Epithelial cell of proximal tubule (primary cell): ENCODE data around the gene CSF2. TPM values are rescaled to one million over a fixed set of nuclear protein-coding genes. Genes with fewer than 3 reads are reported as not detected.

ENCODE experiments used
- DNase-seq: peaks from one replicate; pipeline ENCODE4 v3.0.0-alpha.2; 2011; ENCODE audit warnings: low read depth
- H3K4me3 ChIP-seq: 2 replicates; pipeline ENCODE4 v1.5.1; 2011; ENCODE audit warnings: low read depth, mild to moderate bottlenecking, low read length
- CTCF ChIP-seq: conservative IDR thresholded peaks from 2 replicates; pipeline ENCODE4 v1.5.1; 2012; ENCODE audit warnings: low read depth, mild to moderate bottlenecking, low read length
- total RNA-seq: library from RNA; depleted of rRNA; stranded (reverse); fragments of >200 nt; gene quantifications from 2 replicates; pipeline ENCODE4 v1.2.3, GENCODE V29; 2015

Gene CSF2
- total RNA-seq, 1 donor from 2014 or later: 19.6 TPM

- no peak for TF ChIP-seq CTCF
- no peak overlapping the region for H3K4me3 ChIP-seq
- DNase-seq: no peak
Observed at GRCh38 chr5:132059043-132059695, 14.4 kb upstream of the CSF2 start.

GRCh38 chr5:132059696-132060500 is 13.7 kb upstream of the CSF2 start:
- no peak overlapping the region for H3K4me3 ChIP-seq
- no peak for TF ChIP-seq CTCF
- DNase-seq: no peak

DNA sequence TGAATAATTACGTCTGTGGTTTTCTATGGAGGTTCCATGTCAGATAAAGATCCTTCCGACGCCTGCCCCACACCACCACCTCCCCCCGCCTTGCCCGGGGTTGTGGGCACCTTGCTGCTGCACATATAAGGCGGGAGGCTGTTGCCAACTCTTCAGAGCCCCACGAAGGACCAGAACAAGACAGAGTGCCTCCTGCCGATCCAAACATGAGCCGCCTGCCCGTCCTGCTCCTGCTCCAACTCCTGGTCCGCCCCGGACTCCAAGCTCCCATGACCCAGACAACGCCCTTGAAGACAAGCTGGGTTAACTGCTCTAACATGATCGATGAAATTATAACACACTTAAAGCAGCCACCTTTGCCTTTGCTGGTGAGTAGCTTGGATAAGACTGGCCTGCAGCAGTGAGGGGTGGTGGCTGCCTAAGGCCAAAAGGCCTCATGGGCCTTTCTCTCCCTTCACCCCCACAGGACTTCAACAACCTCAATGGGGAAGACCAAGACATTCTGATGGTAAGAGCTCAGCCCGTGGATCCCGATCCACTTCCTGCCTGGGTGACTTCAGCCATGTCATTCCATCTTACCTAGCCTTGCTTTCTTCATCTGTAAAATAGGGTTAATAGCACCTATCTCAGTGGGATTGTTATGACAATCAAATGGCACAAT is 13.0 kb upstream of the CSF2 start, which contains the start of gene IL3:
IL3 (plus strand) TSS at position 155 of the 661 bp plus-strand sequence; CDS start at position 207, 52 bp downstream.
- TF ChIP-seq CTCF: no peak
- H3K4me3 ChIP-seq: no peak within 1 kb of the TSS
- no peak for DNase-seq

- DNase-seq: no peak
- TF ChIP-seq CTCF: peak; percentile 94
- no peak overlapping the region for H3K4me3 ChIP-seq
Observed at GRCh38 chr5:132063090-132063911, 10.3 kb upstream of the CSF2 start.

DNA sequence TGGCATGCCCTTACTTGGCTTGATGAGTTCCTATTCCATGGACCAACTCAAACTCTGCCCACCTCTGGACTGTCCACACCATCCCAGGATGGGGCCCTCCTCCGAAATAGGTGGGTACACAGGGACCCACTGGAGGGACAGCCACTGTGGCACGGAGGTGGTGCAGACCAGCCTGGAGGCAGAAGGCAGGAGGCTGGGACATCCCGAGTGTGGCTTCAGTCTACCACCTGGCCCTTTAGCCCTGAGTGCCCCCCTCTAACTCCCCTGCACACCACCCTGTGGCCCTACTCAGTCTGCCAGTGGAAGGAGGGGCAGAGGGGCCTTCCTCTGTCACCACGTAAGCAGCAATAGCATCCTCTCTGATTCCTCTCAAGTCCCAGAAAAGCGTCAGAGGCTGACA is 9.4 kb upstream of the CSF2 start:
- no peak overlapping the region for H3K4me3 ChIP-seq
- no peak for TF ChIP-seq CTCF
- no peak for DNase-seq

GRCh38 chr5:132064738-132065331 is 8.8 kb upstream of the CSF2 start:
- DNase-seq: peak; percentile 18
- no peak overlapping the region for H3K4me3 ChIP-seq
- TF ChIP-seq CTCF: peak; percentile 99
